AG04450 (cell line): ENCODE measurements around the gene REST. TPM values are rescaled to one million over a fixed set of nuclear protein-coding genes. Genes with fewer than 3 reads are reported as not detected.

ENCODE experiments used
- CTCF ChIA-PET: fragments of 300-600, 350-600 bp; formaldehyde crosslinking; extraction: SDS; loops from one replicate; lab custom pipeline; 2022; ENCODE audit warnings: antibody characterized with exemption, inconsistent platforms; lab: Charles Lee
- POLR2A ChIA-PET: fragments of 350-600 bp; formaldehyde crosslinking; extraction: SDS; loops from one replicate; lab custom pipeline; 2021; ENCODE audit warnings: antibody characterized with exemption, inconsistent platforms; lab: Yijun Ruan, JAX
- DNase-seq: peaks from one replicate; pipeline ENCODE4 v3.0.0-alpha.2; 2011; ENCODE audit warnings: low read depth, low spot score
- H3K27ac ChIP-seq: one replicate; pipeline ENCODE4 v1.5.1; 2012; ENCODE audit warnings: low read depth, low read length, control low read depth
- H3K27me3 ChIP-seq: one replicate; pipeline ENCODE4 v1.6.0; 2012; ENCODE audit warnings: low read length; ENCODE audit not compliant: control insufficient read depth, insufficient read depth
- H3K4me3 ChIP-seq: 2 replicates; pipeline ENCODE4 v1.5.1; 2011; ENCODE audit warnings: mild to moderate bottlenecking, low read depth, low read length, control low read depth
- H3K9me3 ChIP-seq: 2 replicates; pipeline ENCODE4 v1.5.1; 2012; ENCODE audit warnings: low read length; ENCODE audit not compliant: control insufficient read depth, insufficient read depth
- CTCF ChIP-seq: IDR thresholded peaks from 2 replicates; pipeline ENCODE4 v1.5.1; 2011; ENCODE audit warnings: low read depth, low read length, control low read depth, inconsistent platforms
- polyA plus RNA-seq: library from polyadenylated mRNA; depleted of rRNA; stranded (reverse); fragments of >200 nt; gene quantifications from 2 replicates; pipeline ENCODE4 v1.2.3, GENCODE V29; 2011

Gene REST
- polyA plus RNA-seq, 1 experiment: 30.6 TPM

DNA sequence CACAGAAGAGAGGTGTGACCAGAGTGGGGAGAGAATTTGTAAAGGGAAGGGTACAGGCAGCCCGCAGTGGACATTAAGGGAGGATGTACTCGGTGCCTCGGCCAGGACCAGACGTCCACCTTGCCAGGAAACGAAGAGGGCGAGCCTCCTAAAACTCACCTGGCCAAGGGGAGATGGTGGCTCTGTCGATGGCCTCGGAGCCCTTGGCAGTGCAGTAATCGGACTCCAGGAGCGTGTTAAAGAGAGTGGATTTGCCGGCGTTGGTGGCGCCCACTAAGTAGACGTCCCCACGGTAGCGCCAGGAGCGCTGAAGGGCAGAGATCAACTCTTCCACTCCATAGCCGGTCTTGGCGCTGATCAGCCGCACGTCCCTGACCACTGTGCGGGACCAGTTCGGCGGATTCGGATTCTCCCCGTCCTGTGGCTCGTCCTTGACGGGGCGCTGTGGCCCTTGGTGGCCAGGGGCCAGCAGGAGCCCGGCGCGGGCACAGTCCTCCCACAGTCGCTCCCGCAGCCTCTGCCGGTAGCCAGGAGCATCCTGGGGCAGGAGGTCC lies 68.7 kb downstream of the REST start:
- Histone ChIP-seq H3K27ac (no peak overlapping the region), H3K4me3 (peak overlapping the region; percentile 98), H3K27me3 (no peaks in the 10 kb centered on the region), H3K9me3 (no peaks in the 10 kb centered on the region; the same call in 1 of the 2 replicates)
- POLR2A ChIA-PET: interaction anchor here (1.4 to 2.2 kb wide), 2 partner anchors 18 to 69 kb away, joined by 7 to 14 read pairs; partner anchors contain the start of gene REST
- TF ChIP-seq CTCF: no peak
- CTCF ChIA-PET: no interaction called here
- DNase-seq: no peak

GRCh38 chr4:56976837-56977320 lies 69.2 kb downstream of the REST start:
- ChIA-PET CTCF (interaction anchor here (1.0 kb wide), 1 partner anchor 551 kb away, joined by 5 read pairs; no protein-coding TSS in a partner anchor), POLR2A (interaction anchor here (0.6 to 2.2 kb wide), 6 partner anchors 19 to 541 kb away, joined by 3 to 14 read pairs (median 6); partner anchors contain the start of genes PAICS, PPAT and REST)
- no peak for DNase-seq
- no peaks in the 10 kb centered on the region; the same call in 1 of the 2 replicates for H3K9me3 ChIP-seq
- H3K4me3 ChIP-seq: peak overlapping the region; percentile 98
- TF ChIP-seq CTCF: peak; percentile 9
- peak overlapping the region; percentile 61 for H3K27ac ChIP-seq
- no peaks in the 10 kb centered on the region for H3K27me3 ChIP-seq

GRCh38 chr4:56977321-56978012 lies 69.8 kb downstream of the REST start, which contains the start of gene NOA1:
NOA1 (minus strand) TSS chr4:56977606; CDS start chr4:56977585, 21 bp downstream.
- CTCF ChIA-PET: interaction anchor here (1.0 to 1.1 kb wide), 2 partner anchors 124 to 552 kb away, joined by 3 to 5 read pairs; no protein-coding TSS in a partner anchor
- no peaks in the 10 kb centered on the region; the same call in 1 of the 2 replicates for H3K9me3 ChIP-seq
- H3K27me3 ChIP-seq: no peaks in the 10 kb centered on the region
- POLR2A ChIA-PET: interaction anchor here (0.6 to 2.3 kb wide), 11 partner anchors 16 to 542 kb away, joined by 3 to 14 read pairs (median 5); partner anchors contain the start of genes PAICS, PPAT and REST
- peak within 1 kb of the TSS; percentile 98 for H3K4me3 ChIP-seq
- peak within 1 kb of the TSS; percentile 68 for H3K27ac ChIP-seq
- peak; percentile 1; the same call in 1 of the 2 replicates for TF ChIP-seq CTCF
- peak; percentile 98 for DNase-seq

- peak; percentile 70 for DNase-seq
- Histone ChIP-seq H3K4me3 (peak within 1 kb of the TSS; percentile 98), H3K9me3 (no peaks in the 10 kb centered on the region; the same call in 1 of the 2 replicates), H3K27me3 (no peaks in the 10 kb centered on the region), H3K27ac (peak within 1 kb of the TSS; percentile 94)
- CTCF ChIA-PET: interaction anchor here (3.1 kb wide), 1 partner anchor 185 kb away, joined by 22 read pairs; no protein-coding TSS in a partner anchor
- no peak for TF ChIP-seq CTCF
- POLR2A ChIA-PET: interaction anchor here (0.7 to 2.3 kb wide), 7 partner anchors 9 to 102 kb away, joined by 3 to 14 read pairs (median 6); partner anchors contain the start of gene REST
Observed at GRCh38 chr4:56978750-56979303, 71.1 kb downstream of the REST start, which contains the start of gene POLR2B. POLR2B (plus strand) TSS chr4:56978896; CDS start chr4:56978986, 90 bp downstream.
